GM12872 (cell line): ENCODE data around the gene TMEM144.

ENCODE experiments used
- CTCF ChIP-seq: IDR thresholded peaks from 3 replicates; pipeline ENCODE4 v1.5.1; 2011; ENCODE audit warnings: low read depth, mild to moderate bottlenecking, low read length, moderate library complexity; ENCODE audit not compliant: insufficient read depth

The TMEM144 gene

GRCh38 chr4:158168606-158169005 is 41.7 kb upstream of the TMEM144 start:
- TF ChIP-seq CTCF = no peak

- no peak for TF ChIP-seq CTCF
These were observed 40.8 kb upstream of the TMEM144 start for GRCh38 chr4:158169506-158169905.

- TF ChIP-seq CTCF = no peak
These were observed 40.2 kb upstream of the TMEM144 start for GRCh38 chr4:158169931-158170690.

- peak; percentile 65 for TF ChIP-seq CTCF
These were observed 39.4 kb upstream of the TMEM144 start for GRCh38 chr4:158170691-158171561.

GRCh38 chr4:158172261-158173258 is 37.7 kb upstream of the TMEM144 start, which contains the start of gene GASK1B:
GASK1B (minus strand) TSS chr4:158173025; CDS start chr4:158171375, 1,650 bp downstream.
- peak; percentile 44; the same call in 2 of the 3 replicates for TF ChIP-seq CTCF

- TF ChIP-seq CTCF = no peak
These were observed 34.2 kb upstream of the TMEM144 start for GRCh38 chr4:158176108-158176507.
